A172 (cell line): ENCODE measurements around the gene NANP. TPM values are rescaled to one million over a fixed set of nuclear protein-coding genes. Genes with fewer than 3 reads are reported as not detected.
"Not testable (repeated sequence)": the region's sequence is repeated elsewhere in the genome, so short reads cannot be mapped to it uniquely, and the experiment has no call there.

ENCODE experiments used
- DNase-seq: peaks from one replicate; pipeline ENCODE4 v3.0.0-alpha.2; 2015; ENCODE audit warnings: low spot score
- total RNA-seq: library from RNA; depleted of rRNA; stranded (reverse); fragments of >200 nt; shearing (Covaris generic); gene quantifications from 2 replicates; pipeline ENCODE4 v1.2.3, GENCODE V29; 2014

The NANP gene
- total RNA-seq, 1 experiment from 2014 or later = 14.7 TPM

- DNase-seq = no peak
These were observed 17.6 kb downstream of the NANP start for GRCh38 chr20:25606094-25606695.

- no peak for DNase-seq
These were observed 18.7 kb downstream of the NANP start for GRCh38 chr20:25605148-25605547.

- DNase-seq = no peak
These were observed 19.2 kb downstream of the NANP start for GRCh38 chr20:25604611-25605010.

GRCh38 chr20:25602914-25603309, 20.9 kb downstream of the NANP start:
- not testable (repeated sequence) for DNase-seq

- DNase-seq = not testable (repeated sequence)
These were observed 21.5 kb downstream of the NANP start for GRCh38 chr20:25602191-25602913.

DNA sequence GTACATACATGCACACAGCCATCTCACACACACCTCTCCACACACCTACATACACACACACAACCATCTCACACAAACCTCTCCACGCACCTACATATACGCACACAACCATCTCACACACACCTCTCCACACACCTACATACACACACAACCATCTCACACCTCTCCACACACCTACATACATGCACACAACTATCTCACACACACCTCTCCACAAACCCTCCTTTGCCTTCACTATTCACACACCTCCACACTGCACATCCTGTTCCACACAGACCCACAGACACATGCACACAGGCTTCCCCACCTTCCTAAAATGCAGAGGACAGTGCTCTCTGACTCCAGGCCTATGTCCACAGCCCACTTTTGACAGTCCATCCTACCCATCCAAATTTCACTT, 22.2 kb downstream of the NANP start:
- DNase-seq = no peak

- no peak for DNase-seq
These were observed 23.2 kb downstream of the NANP start for GRCh38 chr20:25600632-25601031.

GRCh38 chr20:25592135-25592852, 31.5 kb downstream of the NANP start:
- no peak for DNase-seq

GRCh38 chr20:25590778-25591177, 33.0 kb downstream of the NANP start:
- not testable (repeated sequence) for DNase-seq

GRCh38 chr20:25588491-25588890, 35.3 kb downstream of the NANP start:
- DNase-seq = no peak

DNA sequence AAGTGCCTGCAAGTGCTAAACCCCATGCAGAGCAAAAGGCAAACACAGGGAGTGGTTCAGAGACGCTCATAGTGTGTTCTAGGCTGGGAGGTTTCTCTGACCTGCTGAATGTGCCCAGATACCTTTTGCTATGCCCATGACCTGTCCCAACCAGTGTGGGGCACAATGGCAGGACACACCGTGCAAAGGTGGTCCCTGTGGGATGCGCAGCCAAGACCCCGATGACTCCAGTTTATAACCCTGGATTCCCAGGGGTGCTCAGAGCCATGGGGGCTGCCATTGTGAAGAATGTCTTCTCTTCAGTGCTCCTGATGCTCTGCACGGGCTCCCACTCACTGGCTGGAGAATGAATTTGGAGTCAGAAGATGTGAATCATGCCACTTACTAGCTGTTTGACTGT, 36.3 kb downstream of the NANP start:
- no peak for DNase-seq

DNA sequence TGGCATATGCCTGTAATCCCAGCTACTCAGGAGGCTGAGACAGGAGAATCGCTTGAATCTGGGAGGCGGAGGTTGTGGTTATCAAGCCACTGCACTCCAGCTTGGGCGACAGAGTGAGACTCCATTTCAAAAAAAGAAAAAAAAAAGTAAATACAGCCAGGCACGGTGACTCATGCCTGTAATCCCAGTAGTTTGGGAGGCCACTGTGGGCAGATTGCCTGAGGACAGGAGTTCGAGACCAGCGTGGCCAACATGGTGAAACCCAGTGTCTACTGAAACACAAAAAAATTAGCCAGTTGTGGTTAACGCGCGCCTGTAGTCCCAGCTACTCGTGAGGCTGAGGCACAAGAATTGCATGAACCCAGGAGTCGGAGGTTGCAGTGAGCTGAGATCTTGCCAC, 36.9 kb downstream of the NANP start:
- DNase-seq = no peak

- DNase-seq = peak; percentile 39
These were observed 38.7 kb downstream of the NANP start, which contains the start of gene NINL for GRCh38 chr20:25584905-25585704. Gene NINL (minus strand): TSS chr20:25585531. CDS start chr20:25526587, 58,944 bp downstream.

DNA sequence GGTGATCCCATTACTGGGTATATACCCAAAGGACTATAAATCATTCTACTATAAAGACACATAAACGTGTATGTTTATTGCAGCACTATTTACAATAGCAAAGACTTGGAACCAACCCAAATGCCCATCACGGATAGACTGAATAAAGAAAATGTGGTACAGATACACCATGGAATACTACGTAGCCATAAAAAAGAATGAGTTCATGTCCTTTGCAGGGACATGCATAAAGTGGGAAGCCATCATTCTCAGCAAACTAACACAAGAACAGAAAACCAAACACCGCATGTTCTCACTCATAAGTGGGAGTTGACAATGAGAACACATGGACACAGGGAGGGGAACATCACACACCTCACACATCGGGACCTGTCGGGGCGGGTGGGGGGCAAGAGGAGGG, 40.2 kb downstream of the NANP start:
- DNase-seq = not testable (repeated sequence)

GRCh38 chr20:25580711-25581110, 43.1 kb downstream of the NANP start:
- DNase-seq = no peak

- DNase-seq = no peak
These were observed 44.6 kb downstream of the NANP start for GRCh38 chr20:25579081-25579770.

- no peak for DNase-seq
These were observed 46.9 kb downstream of the NANP start for GRCh38 chr20:25576783-25577530.

DNA sequence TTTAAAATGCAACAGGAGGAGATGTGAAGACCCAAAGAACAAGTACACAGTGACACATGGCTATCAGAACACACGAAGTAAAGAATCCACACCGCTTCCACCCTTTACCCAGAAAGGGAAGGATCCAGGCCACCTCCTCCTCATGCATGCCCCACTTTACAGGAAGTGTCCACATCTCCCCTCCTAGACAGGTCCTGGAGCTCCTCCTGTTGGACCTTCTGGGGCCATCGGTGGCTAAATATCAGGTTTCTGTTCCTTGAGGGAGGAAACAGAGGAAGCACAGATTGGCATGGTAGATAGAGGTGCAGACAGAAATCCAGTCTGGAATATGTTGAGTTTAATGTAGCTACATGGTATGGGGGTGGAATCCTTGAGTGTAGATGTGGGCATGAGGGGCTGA, 49.4 kb downstream of the NANP start:
- DNase-seq = peak; percentile 19

- no peak for DNase-seq
These were observed 50.2 kb downstream of the NANP start for GRCh38 chr20:25573288-25574251.
